GM23248 (cell line): ENCODE data around the gene ZFHX2. TPM values are rescaled to one million over a fixed set of nuclear protein-coding genes. Genes with fewer than 3 reads are reported as not detected.

Source experiments
- DNase-seq: peaks from one replicate; pipeline ENCODE4 v3.0.0-alpha.2; 2015
- H2AFZ ChIP-seq: fragments of 200-600 bp; sonication (generic); 2 replicates; pipeline ENCODE4 v1.6.1; 2016; ENCODE audit warnings: antibody characterized with exemption
- H3F3A ChIP-seq: fragments of 200-600 bp; sonication (generic); 2 replicates; pipeline ENCODE4 v1.6.1; 2016; ENCODE audit warnings: mild to moderate bottlenecking, antibody characterized with exemption, mixed run types; ENCODE audit not compliant: insufficient read depth
- H3K27ac ChIP-seq: fragments of 200-600 bp; sonication (generic); 2 replicates; pipeline ENCODE4 v1.5.1; 2016; ENCODE audit warnings: mild to moderate bottlenecking
- H3K27me3 ChIP-seq: fragments of 200-600 bp; sonication (generic); replicated peaks from 2 replicates; pipeline ENCODE4 v1.6.1; 2016; ENCODE audit warnings: mild to moderate bottlenecking; ENCODE audit not compliant: insufficient read depth
- H3K36me3 ChIP-seq: fragments of 200-600 bp; sonication (generic); 2 replicates; pipeline ENCODE4 v1.6.1; 2016; ENCODE audit warnings: low read depth, mild to moderate bottlenecking
- H3K4me1 ChIP-seq: fragments of 200-600 bp; sonication (generic); 2 replicates; pipeline ENCODE4 v1.6.1; 2016; ENCODE audit warnings: mild to moderate bottlenecking; ENCODE audit not compliant: insufficient read depth
- H3K4me2 ChIP-seq: fragments of 200-600 bp; sonication (generic); one replicate; pipeline ENCODE4 v1.6.1; 2016; ENCODE audit warnings: mild to moderate bottlenecking; ENCODE audit not compliant: unreplicated experiment
- H3K4me3 ChIP-seq: fragments of 200-600 bp; sonication (generic); 2 replicates; pipeline ENCODE4 v1.5.1; 2016; ENCODE audit warnings: mild to moderate bottlenecking
- H3K79me2 ChIP-seq: fragments of 200-600 bp; sonication (generic); 2 replicates; pipeline ENCODE4 v1.6.1; 2016; ENCODE audit warnings: mild to moderate bottlenecking; ENCODE audit not compliant: insufficient read depth
- H3K9ac ChIP-seq: fragments of 200-600 bp; sonication (generic); 2 replicates; pipeline ENCODE4 v1.6.1; 2016; ENCODE audit warnings: mild to moderate bottlenecking
- H3K9me2 ChIP-seq: fragments of 200-600 bp; sonication (generic); 2 replicates; pipeline ENCODE4 v1.6.1; 2016; ENCODE audit warnings: mixed run types, mild to moderate bottlenecking, moderate library complexity; ENCODE audit not compliant: insufficient read depth
- H3K9me3 ChIP-seq: fragments of 200-600 bp; sonication (generic); one replicate; pipeline ENCODE4 v1.6.1; 2017; ENCODE audit warnings: low read depth
- H4K20me1 ChIP-seq: fragments of 200-600 bp; sonication (generic); 2 replicates; pipeline ENCODE4 v1.6.0; 2016; ENCODE audit not compliant: insufficient read depth
- EZH2 ChIP-seq: fragments of 200-600 bp; sonication (generic); IDR thresholded peaks from 2 replicates; pipeline ENCODE4 v1.6.1; 2018; ENCODE audit warnings: antibody characterized with exemption, mild to moderate bottlenecking; ENCODE audit not compliant: insufficient read depth, poor library complexity, severe bottlenecking
- EZH2phosphoT487 ChIP-seq: fragments of 200-600 bp; sonication (generic); IDR thresholded peaks from 2 replicates; pipeline ENCODE4 v1.6.1; 2018; ENCODE audit warnings: antibody characterized with exemption, moderate library complexity, mild to moderate bottlenecking, low read depth; ENCODE audit not compliant: insufficient read depth
- WGBS, 2 experiments: methylation state at CpG; one replicate each; pipeline ENCODE4 v1.1.6; 2015 to 2017; ENCODE audit warnings: low lambda C conversion rate in 2 of 2, low coverage in 1 of 2; ENCODE audit errors: missing lambda C conversion rate in 2 of 2; 5-methylcytosine and 5-hydroxymethylcytosine counted together
- in situ Hi-C: fragments of 300-500 bp; cut with MboI; formaldehyde crosslinking; loops from 2 replicates; pipeline ENCODE4 v1.15.0; 2020
- polyA plus RNA-seq: library from polyadenylated mRNA; unstranded; fragments of >200 nt; fragmentation: Nextera tagmentation; extraction: Ambion mirVana; gene quantifications from 2 replicates; pipeline ENCODE4 v1.2.1, GENCODE V29; 2016
- total RNA-seq: library from RNA; depleted of rRNA; stranded (reverse); fragments of >200 nt; shearing (Covaris generic); gene quantifications from 2 replicates; pipeline ENCODE4 v1.2.3, GENCODE V29; 2014

ZFHX2 gene
- total and polyA plus RNA-seq, 2 experiments from 2014 or later: under 0.01 to 0.49 TPM

- H3K79me2 ChIP-seq: no peaks in the 10 kb centered on the region
- H3K36me3 ChIP-seq: no peaks in the 10 kb centered on the region
- H3K4me1 ChIP-seq: peaks cover 2% of the 10 kb centered on the region
- H4K20me1 ChIP-seq: no peaks in the 10 kb centered on the region
- WGBS, 2 experiments: 78 to 79% methylated on average over 7 of the region's 7 CpGs
- TF ChIP-seq EZH2phosphoT487 (no peak), EZH2 (no peak)
- H3K4me3 ChIP-seq: no peak overlapping the region
- H3K9ac ChIP-seq: no peak overlapping the region
- no peaks in the 10 kb centered on the region for H3K9me3 ChIP-seq
- in situ Hi-C loops: no loop called here
- no peaks in the 10 kb centered on the region for H3K27me3 ChIP-seq
- H3F3A ChIP-seq: peaks cover 12% of the 10 kb centered on the region; the same call in 1 of the 2 replicates
- H2AFZ ChIP-seq: no peak overlapping the region
- H3K9me2 ChIP-seq: no peaks in the 10 kb centered on the region
- H3K27ac ChIP-seq: no peak overlapping the region
- DNase-seq: no peak
- H3K4me2 ChIP-seq: no peak overlapping the region
Observed at GRCh38 chr14:23564876-23565275, 13.3 kb upstream of the ZFHX2 start.

DNA sequence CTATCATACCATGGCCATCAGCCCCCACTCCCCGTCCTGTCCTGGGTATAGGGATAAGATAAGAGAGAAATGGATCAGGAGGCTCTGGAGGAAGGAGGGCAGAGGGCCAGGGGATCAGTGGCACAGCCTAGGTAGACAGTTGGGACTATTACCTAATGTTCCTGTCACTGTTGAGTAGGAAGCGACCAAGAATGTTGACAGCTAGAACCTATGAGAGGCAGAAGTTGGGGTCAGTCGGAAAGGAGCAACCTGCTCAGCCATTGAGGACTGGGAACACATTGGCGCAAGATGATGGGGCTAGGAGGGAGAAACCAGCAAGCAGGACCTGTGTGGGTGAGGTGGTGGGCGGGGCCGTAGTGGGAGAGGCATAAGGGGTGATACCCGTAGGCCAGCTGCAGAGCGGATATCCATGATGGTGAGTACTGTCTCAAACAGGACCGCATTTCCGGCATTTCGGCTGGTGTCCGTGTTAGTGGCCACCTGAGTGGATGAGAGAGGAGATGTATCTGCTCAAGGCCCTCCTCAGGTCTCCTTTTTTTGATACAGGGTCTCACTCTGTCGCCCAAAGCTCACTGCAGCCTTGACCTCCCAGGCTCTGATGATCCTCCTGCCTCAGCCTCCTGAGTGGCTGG is 12.7 kb upstream of the ZFHX2 start:
- Histone ChIP-seq H3K36me3 (no peaks in the 10 kb centered on the region), H3F3A (peaks cover 14% of the 10 kb centered on the region; the same call in 1 of the 2 replicates), H3K79me2 (no peaks in the 10 kb centered on the region), H3K9me2 (no peaks in the 10 kb centered on the region), H3K4me3 (no peak overlapping the region), H3K4me2 (no peak overlapping the region), H3K27ac (no peak overlapping the region), H3K9ac (no peak overlapping the region), H2AFZ (no peak overlapping the region), H3K27me3 (no peaks in the 10 kb centered on the region), H4K20me1 (no peaks in the 10 kb centered on the region), H3K9me3 (no peaks in the 10 kb centered on the region), H3K4me1 (peaks cover 6% of the 10 kb centered on the region)
- no peak for DNase-seq
- no peak for TF ChIP-seq EZH2phosphoT487
- no peak for TF ChIP-seq EZH2
- WGBS, 2 experiments: 77 to 82% methylated on average over 13 of the region's 13 CpGs
- in situ Hi-C loops: no loop called here

- 76 to 78% methylated on average over 14 of the region's 14 CpGs for WGBS, 2 experiments
- no peak for TF ChIP-seq EZH2phosphoT487
- no peak for TF ChIP-seq EZH2
- Histone ChIP-seq H3K79me2 (no peaks in the 10 kb centered on the region), H3F3A (peaks cover 14% of the 10 kb centered on the region; the same call in 1 of the 2 replicates), H3K9ac (no peak overlapping the region), H3K4me3 (no peak overlapping the region), H3K36me3 (no peaks in the 10 kb centered on the region; the same call in 1 of the 2 replicates), H3K9me3 (no peaks in the 10 kb centered on the region), H3K9me2 (no peaks in the 10 kb centered on the region), H3K4me1 (peaks cover 6% of the 10 kb centered on the region), H3K27ac (no peak overlapping the region), H4K20me1 (no peaks in the 10 kb centered on the region), H2AFZ (no peak overlapping the region), H3K27me3 (no peaks in the 10 kb centered on the region), H3K4me2 (no peak overlapping the region)
- no peak for DNase-seq
- in situ Hi-C loops: no loop called here
Observed at GRCh38 chr14:23563473-23564180, 12.1 kb upstream of the ZFHX2 start.

DNA sequence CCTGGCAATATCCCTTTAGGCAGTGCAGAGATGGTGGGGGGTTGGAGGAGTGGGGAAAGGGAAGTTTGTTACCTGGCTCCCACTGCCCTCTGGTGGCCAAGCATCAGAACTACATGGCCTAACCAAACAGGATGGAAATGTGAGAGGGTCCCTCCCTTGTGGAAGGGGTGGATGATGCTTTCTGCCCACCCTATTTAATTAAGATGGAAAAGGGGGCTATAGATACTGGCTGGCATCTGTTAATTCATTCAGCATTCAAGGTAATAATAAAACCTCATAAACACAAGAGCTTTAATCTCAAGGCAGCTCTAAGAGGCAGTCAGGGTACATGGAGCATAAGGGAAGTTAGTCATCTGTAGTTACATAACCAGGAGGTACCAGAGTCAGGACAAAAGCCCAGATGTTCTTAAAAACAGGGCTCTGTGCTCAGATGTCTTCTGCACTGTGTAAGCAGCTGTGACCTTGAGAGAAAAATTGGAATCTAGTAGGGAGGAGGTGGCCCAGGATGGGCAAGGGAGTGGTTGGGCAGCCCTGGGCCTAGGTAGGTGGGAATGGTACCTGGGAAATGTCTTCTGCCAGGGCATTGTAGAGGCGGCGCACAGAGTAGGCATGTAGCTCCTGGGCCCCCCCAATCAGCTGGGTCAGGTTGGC is 11.4 kb upstream of the ZFHX2 start:
- no peaks in the 10 kb centered on the region for H3K9me2 ChIP-seq
- no peaks in the 10 kb centered on the region; the same call in 1 of the 2 replicates for H3K36me3 ChIP-seq

More for the DNA sequence above, 11.4 kb upstream of the ZFHX2 start:
- H3K27me3 ChIP-seq: no peaks in the 10 kb centered on the region
- no peak for TF ChIP-seq EZH2
- no peak for TF ChIP-seq EZH2phosphoT487
- no peak overlapping the region for H3K4me3 ChIP-seq
- H3F3A ChIP-seq: peaks cover 14% of the 10 kb centered on the region; the same call in 1 of the 2 replicates
- peaks cover 5% of the 10 kb centered on the region; the same call in 1 of the 2 replicates for H3K79me2 ChIP-seq
- WGBS, 2 experiments: 73 to 80% methylated on average over 2 of the region's 2 CpGs
- H3K9me3 ChIP-seq: no peaks in the 10 kb centered on the region
- peak; percentile 48 for DNase-seq
- H4K20me1 ChIP-seq: no peaks in the 10 kb centered on the region
- no peak overlapping the region for H3K27ac ChIP-seq
- no peak overlapping the region for H3K4me2 ChIP-seq
- H3K4me1 ChIP-seq: peaks cover 6% of the 10 kb centered on the region
- H3K9ac ChIP-seq: no peak overlapping the region
- in situ Hi-C loops: no loop called here
- H2AFZ ChIP-seq: no peak overlapping the region
